Uterus (tissue), 2 donors: Measurements from ENCODE around the gene TNKS1BP1.

Source experiments
- POLR2A ChIP-seq, 2 donors: fragments of 450-650 bp; IDR thresholded peaks; one replicate each; pipeline ENCODE4 v1.6.1; 2016; ENCODE audit warnings: antibody characterized with exemption in 2 of 2, mild to moderate bottlenecking in 1 of 2, moderate library complexity in 1 of 2
- TF ChIP-seq, protein P1 (sequence below), 4 experiments: fragments of 200-600 bp in 2 of 4; fragments of 450-650 bp in 2 of 4; sonication (generic) in 2 of 4; IDR thresholded peaks; one replicate each; pipeline ENCODE4 v1.5.1; 2016 to 2019; ENCODE audit warnings: antibody characterized with exemption in 4 of 4, mild to moderate bottlenecking in 2 of 4, moderate library complexity in 1 of 4

GRCh38 chr11:57310091-57310490 is 14.7 kb downstream of the TNKS1BP1 start:
- TF ChIP-seq, protein P1, sequence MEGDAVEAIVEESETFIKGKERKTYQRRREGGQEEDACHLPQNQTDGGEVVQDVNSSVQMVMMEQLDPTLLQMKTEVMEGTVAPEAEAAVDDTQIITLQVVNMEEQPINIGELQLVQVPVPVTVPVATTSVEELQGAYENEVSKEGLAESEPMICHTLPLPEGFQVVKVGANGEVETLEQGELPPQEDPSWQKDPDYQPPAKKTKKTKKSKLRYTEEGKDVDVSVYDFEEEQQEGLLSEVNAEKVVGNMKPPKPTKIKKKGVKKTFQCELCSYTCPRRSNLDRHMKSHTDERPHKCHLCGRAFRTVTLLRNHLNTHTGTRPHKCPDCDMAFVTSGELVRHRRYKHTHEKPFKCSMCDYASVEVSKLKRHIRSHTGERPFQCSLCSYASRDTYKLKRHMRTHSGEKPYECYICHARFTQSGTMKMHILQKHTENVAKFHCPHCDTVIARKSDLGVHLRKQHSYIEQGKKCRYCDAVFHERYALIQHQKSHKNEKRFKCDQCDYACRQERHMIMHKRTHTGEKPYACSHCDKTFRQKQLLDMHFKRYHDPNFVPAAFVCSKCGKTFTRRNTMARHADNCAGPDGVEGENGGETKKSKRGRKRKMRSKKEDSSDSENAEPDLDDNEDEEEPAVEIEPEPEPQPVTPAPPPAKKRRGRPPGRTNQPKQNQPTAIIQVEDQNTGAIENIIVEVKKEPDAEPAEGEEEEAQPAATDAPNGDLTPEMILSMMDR (IDR thresholded peaks at IDR 0.05), result no peak
- no peak for TF ChIP-seq POLR2A (IDR thresholded peaks at IDR 0.05)
